Adrenal gland (tissue), 12 donors: ENCODE results near the gene CRY1. TPM values are rescaled to one million over a fixed set of nuclear protein-coding genes. Genes with fewer than 3 reads are reported as not detected.
A peak's percentile ranks its signal among the peaks of the same experiment; 100 is the strongest.

Experiments used
- DNase-seq, 7 donors: peaks; one replicate each; pipeline ENCODE4 v3.0.0-alpha.2; 2019 to 2020
- H3K27ac ChIP-seq, 5 donors: fragments of 200-600 bp; sonication (generic) in 4 of 5; 1 replicate in 3 of 5; 2 replicates in 2 of 5; pipeline versions ENCODE4 v1.5.1 to v1.8.0; 2016 to 2020; ENCODE audit warnings: mild to moderate bottlenecking in 1 of 5
- H3K27me3 ChIP-seq: fragments of 200-600 bp; 2 replicates; pipeline ENCODE4 v1.8.0; 2021
- H3K36me3 ChIP-seq, 2 donors: fragments of 200-600 bp; replicated peaks in 1 of 2; 1 replicate in 1 of 2; 2 replicates in 1 of 2; pipeline versions ENCODE4 v1.5.1 to v1.8.0; 2018 to 2022
- H3K4me1 ChIP-seq, 2 donors: fragments of 200-600 bp; replicated peaks in 1 of 2; 1 replicate in 1 of 2; 2 replicates in 1 of 2; pipeline versions ENCODE4 v1.5.1 to v1.8.0; 2018 to 2021
- H3K4me3 ChIP-seq, 4 donors: fragments of 200-600 bp; sonication (generic) in 3 of 4; one replicate each; pipeline ENCODE4 v1.5.1; 2016 to 2018
- H3K9me3 ChIP-seq, 3 donors: fragments of 200-600 bp; sonication (generic) in 1 of 3; replicated peaks in 1 of 3; 1 replicate in 2 of 3; 2 replicates in 1 of 3; pipeline versions ENCODE4 v1.5.1 to v1.8.0; 2016 to 2021
- POLR2A ChIP-seq, 2 donors: fragments of 450-650 bp; IDR thresholded peaks; one replicate each; pipeline ENCODE4 v1.6.1; 2017; ENCODE audit warnings: antibody characterized with exemption in 2 of 2, mild to moderate bottlenecking in 2 of 2, moderate library complexity in 1 of 2
- WGBS, 4 donors: extraction: QIAGEN DNeasy Blood & Tissue Kit in 2 of 4; methylation state at CpG; one replicate each; pipeline versions ENCODE4 v1.1.5 to v1.1.7; 2013 to 2017; 5-methylcytosine and 5-hydroxymethylcytosine counted together
- intact Hi-C, 2 donors: fragments of 100-400 bp; cut with DNase I; formaldehyde crosslinking; loops; one replicate each; pipeline versions ENCODE4 v1.14.1 to v1.15.0; 2022 to 2023
- polyA plus RNA-seq, 3 donors: library from polyadenylated mRNA; stranded (reverse); fragments of 200-250 nt in 2 of 3; fragments of 350-450 nt in 1 of 3; fragmentation: Illumina TruSeq in 1 of 3; extraction: RNeasy Lipid Tissue Mini Kit (QIAGEN cat#74804) in 1 of 3; gene quantifications; one replicate each; pipeline ENCODE4 v1.2.3, GENCODE V29; 2013 to 2014
- total RNA-seq, 9 donors: library from RNA; depleted of rRNA in 4 of 9; stranded (reverse); fragments of >200 nt in 4 of 9; fragments of 120-200 nt in 1 of 9; fragmentation: NEBNext Ultra II Directional in 1 of 9; extraction: Animal tissue kit (Norgen Biotek cat#: 25700) in 1 of 9; gene quantifications; one replicate each; pipeline versions ENCODE4 v1.1.0 to v1.2.4, GENCODE V29; 2013 to 2023
- TF ChIP-seq, protein P1 (sequence below), 6 experiments: fragments of 450-650 bp in 4 of 6; fragments of 200-600 bp in 2 of 6; sonication (generic) in 1 of 6; IDR thresholded peaks; 1 replicate in 5 of 6; 2 replicates in 1 of 6; pipeline versions ENCODE4 v1.5.1 to v1.8.0; 2016 to 2021; ENCODE audit warnings: antibody characterized with exemption in 6 of 6, mild to moderate bottlenecking in 2 of 6, moderate library complexity in 1 of 6
- donor health status: healthy with polysubstance abuse.
- donor health status: Bipolar disorder and iron deficiency.
- donor health status: DM: yes; HTN: yes; CAD: no.
- donor health status: DM: no; HTN: no; CAD: no.
- donor health status: DM: no; HTN: no; CAD: no.
- donor health status: DM: yes; HTN: yes; CAD: no.

Gene CRY1
- total and polyA plus RNA-seq, 12 donors = 4.7 to 51.5 (median 11.6) TPM

DNA sequence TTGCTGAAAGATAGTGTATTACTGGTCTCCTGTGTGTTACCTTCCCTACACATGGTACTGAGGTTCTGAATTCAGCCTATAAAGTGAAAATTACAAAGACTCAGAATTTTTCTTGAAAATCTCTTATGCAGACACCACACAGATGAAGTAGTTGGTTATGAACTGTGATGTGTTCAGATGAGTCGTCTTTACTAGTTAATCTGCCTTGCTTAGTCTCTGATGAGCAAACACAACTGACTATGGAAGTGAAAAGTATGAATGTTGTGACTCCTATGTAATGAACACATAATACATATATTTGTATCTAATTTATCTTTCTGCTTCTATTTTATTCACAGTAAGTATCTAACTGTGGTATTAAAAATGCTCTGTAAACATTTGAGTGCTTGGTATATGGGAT is 111.1 kb downstream of the CRY1 start:
- Histone ChIP-seq H3K9me3 (no peaks in the 10 kb centered on the region), H3K4me3 (no peak overlapping the region), H3K27ac (no peak overlapping the region), H3K27me3 (no peaks in the 10 kb centered on the region), H3K36me3 (peaks cover 0 to 9% of the 10 kb centered on the region in 2 donors), H3K4me1 (peaks cover 12 to 34% of the 10 kb centered on the region in 2 donors)
- DNase-seq = no peak
- 64 to 93% (median 81%) methylated on average over 1 of the region's 1 CpG for WGBS, 4 donors
- no peak for TF ChIP-seq POLR2A (IDR thresholded peaks at IDR 0.05)
- TF ChIP-seq, protein P1, sequence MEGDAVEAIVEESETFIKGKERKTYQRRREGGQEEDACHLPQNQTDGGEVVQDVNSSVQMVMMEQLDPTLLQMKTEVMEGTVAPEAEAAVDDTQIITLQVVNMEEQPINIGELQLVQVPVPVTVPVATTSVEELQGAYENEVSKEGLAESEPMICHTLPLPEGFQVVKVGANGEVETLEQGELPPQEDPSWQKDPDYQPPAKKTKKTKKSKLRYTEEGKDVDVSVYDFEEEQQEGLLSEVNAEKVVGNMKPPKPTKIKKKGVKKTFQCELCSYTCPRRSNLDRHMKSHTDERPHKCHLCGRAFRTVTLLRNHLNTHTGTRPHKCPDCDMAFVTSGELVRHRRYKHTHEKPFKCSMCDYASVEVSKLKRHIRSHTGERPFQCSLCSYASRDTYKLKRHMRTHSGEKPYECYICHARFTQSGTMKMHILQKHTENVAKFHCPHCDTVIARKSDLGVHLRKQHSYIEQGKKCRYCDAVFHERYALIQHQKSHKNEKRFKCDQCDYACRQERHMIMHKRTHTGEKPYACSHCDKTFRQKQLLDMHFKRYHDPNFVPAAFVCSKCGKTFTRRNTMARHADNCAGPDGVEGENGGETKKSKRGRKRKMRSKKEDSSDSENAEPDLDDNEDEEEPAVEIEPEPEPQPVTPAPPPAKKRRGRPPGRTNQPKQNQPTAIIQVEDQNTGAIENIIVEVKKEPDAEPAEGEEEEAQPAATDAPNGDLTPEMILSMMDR (IDR thresholded peaks at IDR 0.05) = no peak
- intact Hi-C loops = no loop called here

DNA sequence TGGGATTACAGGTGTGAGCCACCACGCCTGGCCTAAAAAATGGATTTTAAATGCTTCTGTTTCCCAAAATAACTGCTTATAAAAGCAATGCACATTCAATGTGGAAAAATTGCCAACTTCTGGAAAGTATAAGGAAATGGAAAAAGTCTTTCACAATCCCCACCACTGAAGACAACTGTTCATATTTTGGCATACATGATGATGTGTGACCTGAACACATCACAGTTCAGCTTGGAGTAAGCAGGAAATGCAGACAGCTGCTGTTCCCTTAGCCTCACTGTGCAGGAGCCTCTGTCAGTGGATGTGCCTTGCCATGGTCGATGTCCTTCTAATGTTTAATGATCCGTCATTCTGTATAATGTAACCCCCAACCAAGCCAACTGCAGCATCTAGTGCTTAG is 111.6 kb downstream of the CRY1 start:
- WGBS, 4 donors = 76 to 88% (median 81%) methylated on average over 3 of the region's 3 CpGs
- intact Hi-C loops = no loop called here
- no peaks in the 10 kb centered on the region for H3K27me3 ChIP-seq
- H3K27ac ChIP-seq = peak overlapping the region in 1 of 5 donors; percentile 42
- H3K9me3 ChIP-seq = no peaks in the 10 kb centered on the region
- no peak for TF ChIP-seq POLR2A (IDR thresholded peaks at IDR 0.05)
- TF ChIP-seq, protein P1 (IDR thresholded peaks at IDR 0.05) = no peak
- peaks cover 12 to 38% of the 10 kb centered on the region in 2 donors for H3K4me1 ChIP-seq
- peak in 1 of 7 donors; percentile 22 for DNase-seq
- peaks cover 0 to 9% of the 10 kb centered on the region in 2 donors for H3K36me3 ChIP-seq
- no peak overlapping the region for H3K4me3 ChIP-seq

GRCh38 chr12:106980944-106981343 is 112.4 kb downstream of the CRY1 start:
- H3K4me1 ChIP-seq = peaks cover 9 to 40% of the 10 kb centered on the region in 2 donors
- no peak for DNase-seq
- H3K27me3 ChIP-seq = no peaks in the 10 kb centered on the region
- no peak overlapping the region for H3K27ac ChIP-seq
- intact Hi-C loops = no loop called here
- TF ChIP-seq POLR2A (IDR thresholded peaks at IDR 0.05) = no peak
- TF ChIP-seq, protein P1 (IDR thresholded peaks at IDR 0.05) = no peak
- H3K9me3 ChIP-seq = no peaks in the 10 kb centered on the region
- peaks cover 0 to 9% of the 10 kb centered on the region in 2 donors for H3K36me3 ChIP-seq
- H3K4me3 ChIP-seq = no peak overlapping the region
- 78 to 88% (median 83%) methylated on average over 7 of the region's 7 CpGs for WGBS, 4 donors

DNA sequence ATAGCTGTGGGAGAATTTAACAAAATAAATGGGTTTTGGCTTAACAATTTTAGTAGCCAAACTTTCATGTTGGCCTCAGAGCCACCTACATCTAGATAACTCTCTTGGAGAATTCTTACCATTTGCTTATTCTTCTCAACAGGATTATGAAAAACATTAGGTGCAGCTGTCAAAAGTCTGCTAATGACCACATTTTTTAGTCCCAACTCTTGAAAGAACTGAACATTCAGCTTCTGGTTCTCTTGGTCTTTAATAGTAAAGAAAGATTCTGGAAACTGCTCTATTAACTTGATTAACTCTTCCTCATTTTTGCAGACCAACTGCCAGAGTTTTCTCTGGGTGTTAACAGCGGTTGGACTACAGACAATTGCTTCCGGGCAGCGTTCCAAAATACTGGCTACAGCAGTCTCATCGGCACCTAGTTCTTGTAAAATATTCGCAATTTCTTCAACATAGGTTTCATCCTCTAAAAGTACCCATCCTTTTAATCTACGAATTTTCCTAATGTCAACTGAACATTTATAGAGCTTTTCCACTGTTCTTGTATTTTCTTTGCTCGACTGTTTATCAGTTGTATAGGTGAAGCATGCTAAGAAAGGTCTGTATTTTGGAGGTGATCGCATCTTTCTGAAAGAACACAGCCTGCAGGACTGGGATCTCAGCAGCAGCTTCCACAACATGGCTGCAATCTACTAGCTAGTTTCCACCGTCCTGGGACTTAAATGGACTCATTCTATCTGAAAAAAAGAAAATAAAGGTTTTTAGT is 115.1 kb downstream of the CRY1 start:
- Histone ChIP-seq H3K27me3 (no peaks in the 10 kb centered on the region), H3K4me1 (peaks cover 6 to 33% of the 10 kb centered on the region in 2 donors), H3K36me3 (no peaks in the 10 kb centered on the region), H3K4me3 (no peak overlapping the region), H3K9me3 (no peaks in the 10 kb centered on the region), H3K27ac (no peak overlapping the region)
- WGBS, 4 donors = 50 to 58% (median 54%) methylated on average over 9 of the region's 9 CpGs
- TF ChIP-seq, protein P1 (IDR thresholded peaks at IDR 0.05) = no peak
- TF ChIP-seq POLR2A (IDR thresholded peaks at IDR 0.05) = no peak
- peak in 6 of 7 donors; percentile 41 to 81 (median 64) for DNase-seq
- intact Hi-C loops = no loop called here
